ENCODE results near the gene EPB41L2.
"Not testable (repeated sequence)": the region's sequence is repeated elsewhere in the genome, so short reads cannot be mapped to it uniquely, and the experiment has no call there.

Gene EPB41L2

DNA sequence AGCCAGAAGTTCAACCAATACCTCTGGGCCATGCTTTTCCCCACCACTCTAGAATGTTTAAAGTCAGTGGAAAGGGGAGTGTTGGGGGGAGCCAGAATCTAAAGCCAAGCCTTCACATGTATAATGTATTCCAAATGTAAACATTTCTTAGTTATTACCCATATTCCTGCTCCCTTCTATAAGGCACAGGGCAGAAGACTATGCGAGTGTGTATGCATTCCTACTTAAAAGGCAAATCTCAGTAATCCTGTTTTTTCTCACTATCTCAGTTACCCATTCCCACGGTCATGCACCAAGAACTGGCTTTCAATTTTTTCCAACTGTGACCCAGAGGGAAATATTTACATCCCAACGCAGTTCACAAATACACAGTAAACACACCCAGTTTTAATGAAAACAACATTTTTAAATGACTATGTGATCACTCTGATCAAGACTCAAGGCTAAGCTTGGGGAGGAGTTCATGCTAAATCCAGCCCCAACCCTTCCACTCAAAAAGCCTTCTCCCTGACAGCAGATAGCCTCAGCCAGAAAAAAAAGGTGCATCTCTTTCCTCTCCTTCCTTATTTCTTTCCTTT lies 57.5 kb downstream of the EPB41L2 start:
- no peak for FAIRE-seq
- DNase-seq (ENCODE audit: low spot score): no peak

DNA sequence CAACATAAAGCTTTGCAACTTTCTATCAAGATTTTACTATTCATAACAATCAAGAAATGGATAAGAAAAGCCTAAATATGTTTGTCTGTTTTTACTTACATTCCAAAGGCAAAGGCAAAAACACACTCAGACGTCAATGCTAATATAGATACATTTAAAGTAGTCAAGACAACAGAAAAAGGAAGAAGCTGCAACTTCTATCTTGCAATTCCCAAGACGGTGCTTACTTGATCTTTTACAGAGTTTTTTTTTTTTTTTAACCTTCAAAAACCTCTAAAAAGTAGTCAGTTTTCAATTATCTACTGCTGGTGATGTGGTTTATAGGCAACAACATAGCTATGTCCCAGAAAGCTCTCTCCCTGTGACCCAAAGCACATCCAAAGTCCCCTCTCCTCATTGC lies 58.1 kb downstream of the EPB41L2 start:
- FAIRE-seq (no peak), DNase-seq (ENCODE audit: low spot score) (no peak)

DNA sequence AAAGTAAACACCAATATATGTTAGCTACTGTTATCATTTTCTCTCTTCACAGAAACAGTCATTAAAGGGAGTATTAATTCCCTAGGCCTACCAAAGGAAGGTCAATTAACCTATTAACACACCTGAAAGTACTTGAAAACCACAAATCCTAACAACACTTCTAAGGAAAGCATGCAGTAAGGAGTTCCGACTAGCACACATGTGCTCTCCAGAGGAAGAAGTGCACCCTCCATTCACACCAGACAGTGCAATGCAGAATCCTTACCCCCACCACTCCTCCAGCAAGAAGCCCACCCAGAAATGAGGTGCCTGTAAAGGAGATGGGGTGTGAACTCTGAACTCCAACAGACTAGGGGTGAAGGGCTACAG lies 58.7 kb downstream of the EPB41L2 start:
- FAIRE-seq: no peak
- DNase-seq (ENCODE audit: low spot score): no peak

DNA sequence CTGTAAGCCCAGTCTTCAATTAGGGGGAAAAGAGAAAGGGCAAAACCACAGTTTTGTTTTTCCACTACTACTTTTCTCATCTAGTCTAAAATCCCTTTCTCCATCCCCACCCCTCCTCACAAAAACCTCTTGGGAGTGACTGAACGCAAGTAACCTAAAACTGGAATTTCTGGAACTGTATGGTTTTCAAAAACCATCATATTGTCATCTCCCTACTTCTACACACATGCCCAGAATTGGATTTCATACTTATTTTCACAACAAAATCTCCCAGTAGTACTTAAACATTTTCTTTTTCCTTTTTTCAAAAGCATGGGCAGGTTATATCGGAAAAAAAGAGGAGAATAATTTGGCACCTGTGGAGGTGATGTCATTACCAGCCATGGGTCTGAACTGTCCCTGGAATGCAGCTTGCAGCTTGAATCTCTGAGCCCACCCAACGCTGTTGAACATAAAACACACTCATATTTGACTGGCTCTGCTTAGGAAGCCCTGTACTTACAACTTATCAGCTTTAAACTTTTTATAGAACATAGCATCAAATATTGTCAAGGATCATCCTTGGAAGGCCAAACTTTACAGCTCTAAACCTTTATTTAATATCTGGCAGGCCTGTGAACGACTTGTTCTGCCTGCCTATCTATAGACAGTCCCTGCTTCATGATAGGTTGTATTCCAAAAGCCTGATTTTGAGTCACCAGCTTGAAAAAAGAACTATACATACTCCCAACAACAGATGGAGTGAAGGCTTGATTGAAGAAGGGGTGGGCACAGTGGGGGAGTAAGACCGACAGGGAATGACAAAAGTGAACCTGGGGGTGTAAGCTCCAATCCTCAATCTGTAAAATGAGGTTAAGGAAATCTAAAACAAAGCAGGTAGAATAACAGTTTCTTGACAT lies 59.3 kb downstream of the EPB41L2 start:
- FAIRE-seq: no peak
- DNase-seq (ENCODE audit: low spot score): no peak

DNA sequence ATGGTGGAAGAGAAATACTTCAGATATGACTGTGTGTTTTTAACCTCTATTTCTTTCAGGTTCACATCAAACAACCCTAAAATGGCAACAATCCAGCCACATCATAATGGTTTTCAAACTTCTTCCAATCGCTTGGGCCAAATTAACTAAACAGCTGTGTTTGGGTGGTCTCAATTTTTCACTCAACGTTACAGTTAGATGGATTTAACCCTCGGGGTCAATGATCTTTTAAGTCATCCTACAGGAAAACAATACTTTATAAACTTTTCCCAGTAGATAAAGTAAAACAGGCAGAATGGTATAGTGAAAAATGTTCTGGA lies 60.4 kb downstream of the EPB41L2 start:
- FAIRE-seq (no peak), DNase-seq (ENCODE audit: low spot score) (no peak)

DNA sequence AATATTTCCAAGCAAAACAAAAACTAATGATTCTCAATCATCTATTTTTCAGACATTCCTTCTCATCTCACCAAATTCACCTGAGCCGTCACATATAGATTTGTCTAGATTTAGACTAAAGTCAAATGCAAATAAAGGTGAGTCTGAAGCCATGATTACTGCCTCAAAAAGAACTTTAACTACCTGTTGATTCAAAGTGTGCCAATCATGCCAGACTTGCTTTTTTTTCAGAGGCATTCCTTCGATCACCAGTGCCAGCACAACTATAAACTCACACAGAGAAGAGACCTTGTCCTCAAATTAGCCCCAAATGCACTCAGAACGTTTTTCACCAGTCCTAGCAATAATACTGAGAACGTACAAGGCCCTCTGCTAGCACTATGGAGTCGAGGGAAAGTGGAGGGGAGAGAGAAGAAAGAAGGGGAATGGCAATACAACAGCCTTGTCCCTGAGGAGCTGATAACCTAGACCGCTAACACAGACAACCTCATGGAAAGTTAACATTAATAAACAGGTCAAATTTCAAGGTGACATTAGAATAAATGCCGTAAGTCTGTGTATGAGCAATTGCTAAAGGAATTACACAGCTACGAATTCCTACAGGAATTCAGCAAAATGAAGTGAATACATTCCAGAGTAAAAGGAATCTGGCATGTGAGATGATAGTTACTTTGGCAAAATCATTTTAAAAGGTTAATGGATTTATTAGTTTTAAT lies 60.9 kb downstream of the EPB41L2 start:
- FAIRE-seq (no peak), DNase-seq (ENCODE audit: low spot score) (no peak)

DNA sequence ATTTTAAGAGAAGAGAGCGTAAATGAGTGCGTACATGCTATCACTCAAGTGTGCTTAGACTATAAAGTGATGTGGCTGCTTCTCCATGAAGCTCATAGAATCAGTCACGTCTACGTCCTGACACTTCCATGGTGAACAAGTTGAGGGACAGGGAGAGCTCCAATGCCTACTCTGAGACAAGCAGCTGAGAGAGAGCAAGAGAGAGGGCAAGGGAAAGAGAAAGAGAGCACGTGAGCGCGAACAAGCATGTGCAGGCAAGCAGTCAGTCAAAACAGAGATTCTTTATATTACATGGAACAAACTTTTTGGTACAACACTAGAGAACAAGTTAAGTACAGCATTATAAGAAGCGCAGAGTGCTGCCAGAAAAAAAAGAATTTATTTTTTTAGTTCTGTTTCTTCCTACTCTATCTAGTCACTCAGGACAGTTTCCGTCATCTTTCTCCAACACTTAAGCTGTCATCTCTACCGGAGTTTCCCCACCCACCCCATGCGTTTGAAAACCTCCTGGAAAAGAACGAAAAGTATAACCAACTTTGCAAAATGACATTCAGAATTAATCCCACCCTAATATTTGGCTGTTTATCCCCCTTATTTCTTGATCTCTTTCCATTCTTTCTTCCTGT lies 61.8 kb downstream of the EPB41L2 start:
- no peak for FAIRE-seq

DNA sequence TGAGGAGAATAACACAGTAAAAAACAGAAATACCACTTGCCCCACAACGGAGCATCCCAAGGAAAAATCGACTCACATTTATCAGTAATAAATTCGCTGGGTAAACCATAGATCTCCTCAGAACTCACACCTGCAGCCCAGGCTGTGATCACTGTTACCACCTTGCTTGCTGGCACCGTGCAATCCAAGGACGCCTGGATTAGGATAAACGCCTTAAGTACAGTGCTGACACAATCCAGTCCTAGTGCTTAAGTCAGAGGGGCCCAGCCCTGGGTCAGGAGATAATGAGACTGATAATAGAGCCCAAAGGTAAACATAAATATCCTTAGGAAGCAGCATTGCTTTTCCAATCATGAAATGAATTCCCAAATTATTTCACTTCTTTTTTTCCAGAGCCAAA lies 62.5 kb downstream of the EPB41L2 start:
- FAIRE-seq (no peak), DNase-seq (ENCODE audit: low spot score) (no peak)

More for the DNA sequence above, 61.8 kb downstream of the EPB41L2 start:
- DNase-seq (ENCODE audit: low spot score): no peak

DNA sequence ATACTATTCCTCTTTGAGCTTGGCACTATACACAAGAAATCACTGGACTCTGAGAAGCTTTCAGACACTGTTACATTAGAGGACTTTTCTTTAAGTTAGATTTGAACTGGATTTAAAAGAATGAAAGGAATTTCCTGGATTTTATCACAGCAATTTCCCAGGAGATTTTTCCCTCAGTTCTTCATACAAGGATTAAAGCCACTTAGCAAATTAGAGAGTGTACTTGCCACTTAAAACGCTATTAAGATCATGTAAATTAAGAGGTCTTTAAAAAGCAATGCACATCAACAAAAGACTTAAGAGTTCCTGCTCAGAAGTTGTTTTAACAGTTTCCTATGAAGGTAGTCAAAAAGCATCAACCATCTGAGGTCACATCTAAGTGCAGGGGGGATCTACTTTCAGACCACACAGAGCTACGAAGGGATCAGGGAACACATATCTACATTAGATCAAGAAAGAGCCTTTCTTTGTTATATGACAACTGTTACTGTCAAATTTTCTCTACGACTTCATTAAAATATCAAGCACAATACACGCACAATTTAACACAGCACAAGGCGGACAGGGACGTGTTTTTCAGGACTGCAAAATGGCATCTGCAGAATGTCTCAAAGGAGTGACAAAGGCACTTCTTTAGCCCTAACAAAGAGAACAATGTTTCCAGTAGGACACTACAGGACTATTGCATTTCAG lies 65.8 kb downstream of the EPB41L2 start:
- DNase-seq (ENCODE audit: low spot score) (no peak), FAIRE-seq (peak; percentile 5)

DNA sequence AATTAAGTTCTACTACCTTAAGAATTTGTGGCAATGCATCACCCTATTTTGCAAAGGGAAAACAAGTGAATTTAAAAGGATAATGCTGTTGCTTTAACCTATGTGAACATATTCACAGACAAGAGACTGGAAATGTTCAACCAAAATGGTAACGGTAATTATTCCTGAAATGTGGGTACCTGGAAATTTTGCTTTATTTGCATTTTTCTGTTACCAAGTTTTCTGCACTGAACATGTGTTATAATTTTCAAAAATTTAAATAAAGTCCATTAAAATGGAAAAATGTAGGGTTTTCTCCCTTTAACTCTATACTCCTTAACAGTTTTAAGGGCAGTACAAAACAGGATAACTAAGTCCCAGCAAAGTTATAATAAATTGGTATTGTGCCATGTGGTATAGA lies 66.4 kb downstream of the EPB41L2 start:
- FAIRE-seq: no peak

DNA sequence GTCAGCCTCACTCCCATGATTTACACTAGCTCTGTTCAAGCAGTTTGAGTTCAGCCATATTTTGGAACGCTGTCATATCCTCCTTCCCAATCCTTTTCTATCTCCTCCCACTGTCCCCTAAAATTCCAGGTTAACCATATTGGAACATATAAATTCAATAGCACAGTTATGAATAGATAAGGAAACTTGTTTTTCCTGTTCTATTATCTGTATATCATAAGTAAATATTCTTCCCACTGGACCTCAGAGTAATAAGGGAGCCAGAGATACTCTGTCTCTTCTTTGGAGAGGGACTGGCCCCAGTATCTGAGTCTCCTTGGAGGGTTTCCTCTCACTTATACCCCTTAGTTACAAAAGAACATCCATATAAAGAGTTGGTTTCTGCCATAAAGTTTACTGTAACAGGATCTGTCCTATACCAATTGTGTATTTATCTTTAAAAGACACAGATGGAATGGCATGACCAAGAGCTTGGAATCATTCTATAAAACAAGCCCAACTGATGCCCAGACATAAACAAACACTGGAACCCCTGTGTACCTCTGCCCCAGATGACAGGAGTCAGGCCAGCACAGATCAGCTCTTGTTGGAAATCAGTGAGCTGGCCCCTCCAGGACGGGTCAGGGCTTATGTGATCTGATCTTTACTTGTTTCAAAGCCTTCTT lies 67.1 kb downstream of the EPB41L2 start:
- DNase-seq (ENCODE audit: low spot score): no peak
- no peak for FAIRE-seq

More for the DNA sequence above, 66.4 kb downstream of the EPB41L2 start:
- no peak for DNase-seq (ENCODE audit: low spot score)

DNA sequence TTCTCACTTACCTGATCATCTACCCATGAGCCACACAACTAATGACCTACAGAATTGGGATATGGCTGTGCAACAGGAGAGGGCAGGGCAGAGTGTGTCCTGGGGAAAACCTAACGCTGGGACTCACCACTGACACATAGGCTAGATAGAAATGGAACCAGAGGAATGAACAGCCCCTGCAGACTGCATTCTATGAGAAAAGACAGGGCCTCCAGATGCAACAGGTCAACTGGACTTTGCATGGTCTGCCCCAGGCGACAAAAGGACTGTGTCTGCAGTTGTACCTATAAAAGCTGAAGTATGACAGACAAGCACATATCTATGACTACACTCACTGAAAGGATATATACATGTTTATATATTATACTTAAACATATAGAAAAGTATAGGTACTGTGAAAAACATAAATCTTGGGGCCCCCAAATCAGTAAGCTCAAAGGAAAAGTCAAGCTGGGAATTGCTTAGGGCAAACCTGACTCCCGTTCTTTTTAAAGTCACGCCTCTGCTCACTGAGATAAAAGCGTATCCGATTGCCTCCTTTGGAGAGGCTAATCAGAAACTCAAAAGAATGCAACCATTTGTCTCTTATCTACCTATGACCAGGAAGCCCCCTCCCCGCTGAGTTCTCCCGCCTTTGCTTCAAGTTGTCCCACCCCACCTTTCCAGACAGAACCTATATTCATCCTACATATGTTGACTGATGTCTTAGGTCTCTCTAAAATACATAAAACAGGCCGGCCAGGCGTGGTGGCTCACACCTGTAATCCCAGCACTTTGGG lies 68.5 kb downstream of the EPB41L2 start:
- DNase-seq (ENCODE audit: low spot score) (no peak), FAIRE-seq (no peak)

DNA sequence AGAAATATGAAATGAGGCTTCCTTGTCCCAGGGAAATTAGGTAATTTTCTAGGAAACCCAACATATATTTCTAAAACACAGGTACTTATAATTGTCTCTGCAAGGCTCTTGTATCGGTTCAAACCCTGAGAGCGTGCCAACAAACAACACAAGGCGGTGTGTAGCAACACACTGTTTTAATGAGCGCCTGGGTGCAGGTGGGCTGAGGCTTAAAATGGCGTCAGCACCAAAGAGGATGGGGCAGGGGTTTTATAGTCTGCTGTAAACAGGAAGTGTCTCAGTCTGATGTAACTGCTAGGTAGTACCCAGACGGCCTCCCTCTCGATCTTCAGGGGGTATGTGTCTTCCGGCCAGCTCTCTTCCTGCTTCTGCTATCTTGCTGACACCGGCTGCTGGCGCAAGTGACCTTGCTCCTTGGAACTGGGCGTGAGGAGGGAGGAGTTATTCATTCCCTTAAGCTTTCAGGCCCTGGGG lies 69.7 kb downstream of the EPB41L2 start:
- FAIRE-seq (no peak), DNase-seq (ENCODE audit: low spot score) (no peak)

DNA sequence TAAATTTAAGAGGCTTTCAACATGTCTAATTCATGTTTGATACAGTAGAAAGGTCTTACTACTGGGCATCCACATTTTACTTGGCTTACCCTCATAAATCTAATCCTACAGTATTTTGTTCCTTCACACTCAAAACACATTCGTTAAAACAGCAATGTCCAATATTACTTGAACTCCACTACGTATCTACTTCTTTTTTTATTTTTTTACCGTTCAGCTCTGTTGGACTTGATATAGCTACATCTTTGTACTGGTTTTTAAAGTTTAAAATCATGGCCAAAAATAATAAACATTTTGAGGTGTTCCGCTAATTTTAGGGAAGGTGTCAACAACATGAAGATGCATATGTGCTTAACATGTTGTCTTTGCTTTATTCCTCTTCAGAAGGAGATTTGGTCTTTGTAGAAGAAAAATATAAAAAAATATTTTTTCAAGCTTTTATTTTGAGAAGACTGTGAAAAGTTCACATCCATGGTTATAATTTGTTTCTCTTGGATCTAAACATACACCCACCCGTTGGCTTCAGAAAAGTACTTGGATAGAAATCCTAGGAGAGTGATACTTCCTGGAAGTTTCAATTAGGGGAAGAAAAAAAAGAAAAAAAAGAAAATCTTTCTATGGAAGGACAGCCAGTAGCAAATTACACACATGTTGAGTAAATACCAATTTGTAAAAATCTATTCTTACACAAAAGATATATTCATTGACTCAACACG lies 71.5 kb downstream of the EPB41L2 start:
- FAIRE-seq: no peak
- DNase-seq (ENCODE audit: low spot score): no peak

DNA sequence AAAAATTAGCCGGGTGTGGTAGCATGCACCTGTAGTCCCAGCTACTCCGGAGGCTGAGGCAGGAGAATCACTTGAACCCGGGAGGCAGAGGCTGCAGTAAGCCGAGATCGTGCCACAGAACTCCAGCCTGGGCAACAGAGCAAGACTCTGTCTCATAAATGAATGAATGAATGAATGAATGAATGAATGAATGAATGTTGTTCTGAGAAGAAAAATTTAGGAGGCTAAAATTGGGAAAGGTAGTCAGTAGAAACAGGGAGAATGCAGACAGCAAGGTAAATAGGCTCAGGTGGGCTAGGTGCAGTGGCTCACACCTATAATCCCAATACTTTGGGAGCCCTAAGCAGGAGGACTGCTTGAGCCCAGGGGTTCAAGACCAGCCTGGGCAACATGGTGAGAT lies 75.5 kb downstream of the EPB41L2 start:
- not testable (repeated sequence) for DNase-seq (ENCODE audit: low spot score); FAIRE-seq

DNA sequence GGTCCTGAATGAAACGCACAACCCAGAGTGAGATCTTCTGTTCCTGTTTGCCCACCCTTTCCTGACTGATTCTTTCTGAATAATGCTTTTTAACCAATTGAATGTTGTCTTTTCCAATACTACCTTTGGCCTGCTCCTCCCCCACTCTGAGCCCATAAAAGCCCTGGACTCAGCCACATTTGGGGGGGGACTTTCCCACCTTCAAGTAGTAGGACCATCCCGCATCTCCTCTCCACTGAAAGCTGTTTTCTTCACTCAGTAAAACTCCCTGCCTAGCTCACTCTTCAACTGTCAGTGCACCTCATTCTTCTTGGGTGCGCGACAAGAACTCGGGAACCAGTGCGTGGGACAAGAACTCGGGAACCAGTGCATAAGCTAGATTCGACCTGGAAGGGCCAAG lies 77.9 kb downstream of the EPB41L2 start:
- FAIRE-seq (no peak), DNase-seq (ENCODE audit: low spot score) (no peak)

DNA sequence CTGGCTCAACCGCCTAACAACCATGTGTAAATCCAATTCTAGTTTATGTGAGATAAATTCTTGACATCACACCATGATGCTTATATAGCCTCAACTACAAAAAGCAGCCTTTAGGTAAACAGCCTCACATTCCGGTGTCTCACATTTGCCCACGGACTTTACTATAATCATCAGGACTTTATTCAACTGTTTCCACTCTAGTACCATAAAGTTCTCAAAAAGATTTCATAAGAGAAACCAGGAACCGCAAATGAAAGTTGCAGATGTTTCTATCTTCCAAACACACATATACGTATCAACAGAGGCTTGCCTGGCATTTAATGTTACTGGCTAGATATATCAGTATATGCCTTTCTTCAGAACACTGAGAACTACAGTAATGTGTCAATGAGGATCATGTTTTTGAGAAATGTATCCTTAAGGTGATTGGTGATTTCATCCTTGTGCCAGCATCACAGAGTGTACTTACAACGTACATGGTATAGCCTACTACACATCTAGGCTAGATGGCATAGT lies 80.0 kb downstream of the EPB41L2 start:
- no peak for FAIRE-seq
- DNase-seq (ENCODE audit: low spot score): no peak

DNA sequence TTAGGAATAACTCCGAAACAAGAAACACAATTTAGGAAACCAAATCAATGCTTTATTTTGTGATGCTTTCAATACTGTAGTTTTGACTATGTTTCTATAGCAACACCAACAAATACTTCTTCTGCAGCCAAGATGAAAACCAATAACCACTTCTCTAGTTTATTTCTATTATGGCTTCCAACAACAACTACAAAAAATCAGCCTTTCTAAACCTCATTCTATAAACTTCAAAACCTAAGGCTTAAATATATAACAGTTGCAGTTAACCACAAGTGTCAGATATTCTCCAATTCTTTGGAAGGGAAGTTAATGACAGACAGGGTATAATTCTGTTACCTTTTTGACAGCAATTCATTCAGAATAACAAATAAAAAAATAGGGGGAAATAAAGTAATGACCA lies 80.9 kb downstream of the EPB41L2 start:
- DNase-seq (ENCODE audit: low spot score): no peak
- no peak for FAIRE-seq

DNA sequence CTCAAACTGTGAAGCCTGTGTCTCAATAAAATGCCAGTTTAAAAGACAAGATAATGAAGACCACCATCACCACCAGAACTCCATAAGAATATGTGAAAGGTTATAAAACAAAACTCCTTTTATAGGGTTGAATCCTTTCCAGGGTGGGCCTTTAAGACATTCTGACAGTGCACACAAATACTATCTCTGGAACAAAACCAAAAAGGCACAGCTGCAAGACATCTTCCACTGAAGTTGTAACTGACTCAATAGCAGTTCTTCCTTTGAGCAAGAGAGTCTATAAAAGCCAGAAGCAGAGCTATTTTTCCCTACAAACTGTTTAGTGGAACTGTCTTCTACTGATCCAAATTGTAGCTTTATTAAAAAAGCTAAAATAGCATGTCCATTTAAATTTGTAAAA lies 81.6 kb downstream of the EPB41L2 start:
- no peak for DNase-seq (ENCODE audit: low spot score)
- no peak for FAIRE-seq

Measured in urothelium cell line (cell line).